NCI-H146 treated with DMSO at 0.1 percent for 48 hours (cell line): ENCODE measurements around the gene DNAJB14.
"Not testable (repeated sequence)": the region's sequence is repeated elsewhere in the genome, so short reads cannot be mapped to it uniquely, and the experiment has no call there.

Source experiments
- DNase-seq: peaks from one replicate; lab custom pipeline; 2025; ENCODE audit not compliant: unreplicated experiment; lab: John Stamatoyannopoulos, UW

Gene DNAJB14

DNA sequence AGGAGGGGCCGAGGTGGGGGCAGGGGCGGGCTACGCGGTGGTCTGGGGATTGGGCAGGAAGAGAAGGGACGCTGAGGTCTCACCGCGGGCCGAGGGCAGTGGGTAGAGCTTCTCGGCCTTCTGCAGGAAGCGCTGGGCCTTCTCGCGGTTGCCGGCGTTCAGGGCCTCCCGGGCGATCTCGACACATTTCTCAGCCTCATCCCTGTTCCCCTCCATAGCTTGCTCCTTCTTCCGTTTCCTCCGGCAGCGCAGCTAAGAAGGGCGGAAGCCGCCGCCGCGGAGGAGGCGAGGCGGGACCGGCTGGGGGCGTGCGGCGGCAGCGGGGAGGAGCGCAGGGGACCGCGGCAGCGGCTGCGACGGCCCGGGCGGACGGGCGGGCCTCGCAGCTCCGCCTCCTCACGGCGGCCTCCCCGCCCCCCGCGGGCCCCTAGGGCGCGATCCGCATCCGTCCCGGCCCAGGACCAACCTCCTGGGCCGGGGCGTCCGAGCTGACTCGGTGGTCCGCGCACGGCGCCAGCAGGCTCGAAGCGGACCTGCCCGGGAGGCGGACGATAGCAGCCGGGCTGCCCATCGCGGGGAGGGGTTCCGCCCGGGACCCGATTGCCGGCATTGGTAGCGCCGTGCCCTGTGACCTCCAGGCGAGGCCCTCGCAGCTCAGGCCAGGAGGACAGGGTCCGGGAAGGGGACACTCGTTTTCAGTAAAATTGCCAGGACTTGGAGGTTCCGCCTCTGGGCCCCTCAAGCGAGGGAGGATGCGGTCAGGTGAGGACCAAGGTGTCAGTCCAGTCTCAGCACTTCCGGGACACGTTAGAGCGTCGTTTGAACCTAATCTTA lies at the start of gene DNAJB14:
TSS of gene DNAJB14 (minus strand) at position 263 of the 834 bp plus-strand sequence. CDS start at position 216, 47 bp downstream.
- DNase-seq, result no peak

DNA sequence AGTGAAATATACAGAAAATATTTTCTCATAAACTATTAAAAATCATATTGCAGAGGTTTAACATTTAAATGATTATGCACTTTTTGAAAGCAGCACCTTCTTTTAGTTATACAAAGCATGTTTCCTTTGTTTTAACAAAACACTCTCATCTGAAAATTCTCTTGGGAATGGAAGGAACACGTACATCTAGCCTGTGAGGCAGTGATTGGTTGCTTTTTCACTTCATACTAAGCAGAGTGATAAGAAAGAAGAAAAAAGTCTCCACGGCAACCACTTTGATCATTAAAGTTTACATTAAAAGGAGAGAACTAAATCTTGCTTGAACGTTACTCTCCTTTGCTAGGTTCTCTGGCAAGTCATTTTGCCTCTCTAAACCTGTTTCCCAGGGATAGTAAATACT lies 45.3 kb upstream of the DNAJB14 start:
- DNase-seq, result no peak

- DNase-seq, result no peak
Measured at GRCh38 chr4:99987681-99988080, 41.3 kb upstream of the DNAJB14 start.

DNA sequence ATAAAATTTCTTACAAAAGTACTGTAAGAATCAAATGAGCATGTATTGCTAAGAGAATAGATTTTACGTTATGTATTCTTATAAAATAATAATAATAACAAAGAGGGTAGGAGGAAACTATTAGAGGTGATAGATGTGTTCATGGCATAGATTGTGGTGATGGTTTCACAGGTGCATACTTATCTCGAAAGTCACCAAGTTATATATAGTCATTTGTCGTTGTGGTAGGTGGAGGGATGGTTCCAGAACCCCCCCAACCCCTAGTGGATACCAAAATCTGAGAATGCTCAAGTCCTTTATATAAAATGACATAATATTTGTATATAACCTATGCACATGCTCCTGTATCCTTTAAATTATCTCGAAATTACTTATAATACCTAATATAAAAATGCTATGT lies 40.4 kb upstream of the DNAJB14 start:
- DNase-seq, result no peak

- no peak for DNase-seq
Measured at GRCh38 chr4:99983289-99983943, 37.0 kb upstream of the DNAJB14 start.

- DNase-seq, result no peak
Measured at GRCh38 chr4:99979872-99980271, 33.5 kb upstream of the DNAJB14 start.

GRCh38 chr4:99971453-99972111 lies 25.2 kb upstream of the DNAJB14 start:
- no peak for DNase-seq

DNA sequence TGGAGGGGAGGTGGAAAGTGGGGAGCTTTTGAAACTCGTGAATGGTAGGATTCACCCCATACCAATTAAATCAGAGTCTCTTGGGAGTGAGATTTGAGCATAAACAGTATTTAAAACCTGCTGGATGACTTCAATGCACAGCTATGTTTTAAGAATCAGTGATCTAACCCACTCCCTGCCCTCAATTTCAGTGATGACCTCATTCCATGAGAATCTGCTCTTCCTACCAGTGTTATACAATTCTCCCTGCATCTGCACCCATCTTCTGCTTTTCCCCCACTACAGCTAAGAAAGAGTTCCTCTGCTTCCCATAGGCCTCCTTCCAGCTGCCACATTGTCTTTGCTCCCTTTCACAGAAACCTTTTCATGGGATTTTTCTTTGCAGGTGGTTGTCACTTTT lies 21.9 kb upstream of the DNAJB14 start:
- DNase-seq, result no peak

DNA sequence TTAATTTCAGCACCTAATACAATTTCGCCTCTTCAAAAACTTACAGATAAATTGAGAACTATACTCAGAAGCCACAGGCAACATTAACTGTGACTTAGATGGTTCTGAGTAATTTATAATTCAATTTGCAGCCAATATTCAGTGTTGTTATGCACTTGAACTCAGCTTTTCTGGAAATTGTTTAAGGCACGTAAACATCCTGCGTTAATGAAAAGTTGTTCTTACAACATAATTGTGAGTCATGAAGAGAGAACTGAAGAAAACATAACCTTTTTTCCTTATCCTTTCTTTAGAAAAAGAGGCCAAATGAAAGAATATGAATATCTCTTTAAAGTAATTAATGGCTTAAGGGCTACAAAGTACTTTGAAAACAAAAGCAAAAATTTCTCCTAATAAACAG lies 20.3 kb upstream of the DNAJB14 start:
- no peak for DNase-seq

- no peak for DNase-seq
Measured at GRCh38 chr4:99965674-99966350, 19.4 kb upstream of the DNAJB14 start.

DNA sequence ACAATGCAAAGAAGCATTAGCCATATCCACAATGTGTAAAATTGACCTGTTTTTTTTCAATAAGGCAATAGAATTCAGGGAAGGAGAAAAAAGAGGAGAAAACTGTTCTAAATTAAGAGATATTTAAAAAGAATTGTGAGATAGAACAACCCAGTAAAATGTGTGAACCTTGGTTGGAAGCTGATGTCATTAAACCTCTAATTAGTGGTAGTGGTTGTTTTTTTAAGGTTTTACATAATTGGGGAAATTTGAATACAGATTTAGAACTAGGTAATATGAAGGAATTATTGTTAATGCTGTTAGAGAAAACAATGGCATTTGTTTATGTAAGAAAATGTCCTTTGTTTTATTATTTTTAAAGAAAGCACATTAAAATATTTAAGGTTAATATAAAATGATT lies 18.8 kb upstream of the DNAJB14 start:
- DNase-seq, result no peak

DNA sequence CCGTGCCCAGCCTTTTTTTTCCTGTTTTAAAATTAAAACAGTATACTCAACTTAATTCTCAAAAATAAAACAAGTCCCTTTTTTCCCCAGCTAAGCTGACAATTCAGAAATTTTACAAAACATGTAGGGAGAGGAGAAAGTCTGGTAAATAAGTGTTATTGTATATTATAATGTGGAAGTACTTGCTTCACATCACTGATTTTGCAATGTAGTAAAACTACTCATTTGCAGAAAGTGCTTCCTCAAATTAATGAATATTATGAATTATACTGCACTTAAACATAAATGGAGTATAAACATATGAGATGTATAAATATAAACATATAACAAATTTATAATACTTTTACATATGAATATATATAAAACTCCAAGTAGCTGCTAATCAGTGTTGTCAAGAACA lies 15.3 kb upstream of the DNAJB14 start:
- no peak for DNase-seq

GRCh38 chr4:99960648-99961047 lies 14.2 kb upstream of the DNAJB14 start:
- DNase-seq, result no peak

DNA sequence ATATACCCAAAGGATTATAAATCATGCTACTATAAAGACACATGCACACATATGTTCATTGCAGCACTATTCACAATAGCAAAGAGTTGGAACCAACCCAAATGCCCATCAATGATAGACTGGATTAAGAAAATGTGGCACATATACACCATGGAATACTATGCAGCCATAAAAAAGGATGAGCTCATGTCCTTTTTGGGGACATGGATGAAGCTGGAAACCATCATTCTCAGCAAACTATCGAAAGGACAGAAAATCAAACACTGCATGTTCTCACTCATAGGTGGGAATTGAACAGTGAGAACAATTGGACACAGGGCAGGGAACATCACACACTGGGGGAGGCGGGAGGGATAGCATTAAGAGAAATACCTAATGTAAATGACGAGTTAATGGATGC lies 11.8 kb upstream of the DNAJB14 start:
- DNase-seq, result not testable (repeated sequence)

DNA sequence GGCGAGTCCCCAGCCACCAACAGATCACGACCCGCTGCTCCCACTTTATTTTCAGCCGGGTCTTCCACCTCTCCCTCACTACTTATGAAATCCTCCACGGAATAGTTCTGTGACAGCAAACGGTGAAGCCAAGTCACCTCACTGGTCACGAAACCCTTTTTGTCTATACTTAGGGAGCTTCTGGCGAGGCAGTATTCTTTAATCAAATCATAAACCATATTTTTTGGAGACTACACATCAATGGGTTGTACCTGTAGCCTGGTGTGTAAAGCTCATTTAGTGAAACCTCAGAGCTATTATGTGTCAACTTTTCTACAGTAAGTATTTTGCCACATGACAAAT lies 4.5 kb upstream of the DNAJB14 start:
- DNase-seq, result no peak

- DNase-seq, result peak; percentile 77
Measured at GRCh38 chr4:99949999-99950912, 3.8 kb upstream of the DNAJB14 start, which contains the start of gene H2AZ1. TSS of gene H2AZ1 (minus strand) at chr4:99950275. CDS start at chr4:99950170, 105 bp downstream.

DNA sequence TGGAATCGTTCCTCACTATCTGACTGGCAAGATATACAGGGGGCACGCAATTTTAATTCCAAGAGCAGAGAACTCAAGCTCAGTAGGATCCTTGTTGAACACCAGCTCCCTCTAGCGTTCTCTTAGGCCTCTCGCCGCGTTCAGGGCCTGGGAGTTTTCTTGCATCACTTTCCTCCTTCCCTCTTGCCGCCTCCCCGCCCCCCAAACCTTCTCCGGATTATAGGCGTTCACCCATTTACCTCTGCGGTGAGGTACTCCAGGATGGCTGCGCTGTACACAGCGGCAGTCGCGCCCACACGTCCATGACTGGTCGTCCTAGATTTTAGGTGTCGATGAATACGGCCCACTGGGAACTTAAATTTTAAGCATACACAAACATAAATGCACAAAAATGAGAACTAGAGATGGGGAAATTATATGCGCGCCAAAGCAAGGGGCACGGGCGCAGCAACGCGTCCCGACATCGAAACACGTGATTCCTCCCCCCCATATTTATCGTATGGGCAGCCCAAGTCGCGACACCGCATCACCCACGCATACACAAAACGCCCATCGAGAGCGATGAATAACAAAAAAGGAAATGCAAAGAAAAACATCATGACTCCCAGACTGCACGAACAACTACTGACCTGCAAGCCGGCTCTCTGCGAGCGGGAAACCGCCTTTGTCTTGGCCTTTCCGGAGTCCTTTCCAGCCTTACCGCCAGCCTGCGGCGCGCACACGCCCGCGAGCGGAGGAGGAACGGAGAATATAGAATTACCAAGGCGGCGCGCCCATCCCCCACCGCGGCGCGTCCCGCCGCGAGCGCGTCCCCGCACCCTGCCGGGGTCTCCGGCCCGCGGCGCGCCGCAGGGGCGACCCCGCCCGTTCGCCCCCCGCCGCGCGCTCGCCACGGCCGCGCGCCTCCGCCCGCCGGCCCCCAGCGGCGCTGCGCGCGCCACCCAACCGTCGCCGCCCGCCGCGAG lies 2.9 kb upstream of the DNAJB14 start:
- peak; percentile 58 for DNase-seq

GRCh38 chr4:99947608-99948007 lies 1.2 kb upstream of the DNAJB14 start:
- no peak for DNase-seq

DNA sequence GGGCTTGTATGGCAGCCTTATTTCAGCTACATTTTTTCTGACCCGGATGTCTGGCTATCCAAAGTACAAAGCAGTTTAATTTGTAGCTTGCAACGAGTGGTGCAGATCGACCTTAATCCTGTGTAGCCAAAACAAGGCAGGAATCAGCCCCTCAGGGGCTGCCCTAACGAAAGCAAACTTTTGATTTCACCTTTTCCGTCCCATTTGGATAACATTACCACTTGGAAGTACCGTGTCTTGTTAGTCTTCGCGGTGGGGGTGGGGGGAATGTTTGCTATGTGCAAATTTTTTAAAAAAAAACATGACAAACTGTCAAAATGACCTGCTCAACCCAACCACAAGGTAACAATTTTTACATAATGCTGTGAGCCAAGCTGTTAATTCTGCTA lies 766 bp upstream of the DNAJB14 start:
- no peak for DNase-seq
